Gastroesophageal sphincter (tissue), 4 donors: ENCODE data around the gene PCDH15. TPM values are rescaled to one million over a fixed set of nuclear protein-coding genes. Genes with fewer than 3 reads are reported as not detected.

Experiments used
- ATAC-seq: fragments of 150-250 bp; one replicate; pipeline ENCODE4 v1.9.1; 2016; ENCODE audit warnings: mild to moderate bottlenecking, moderate library complexity
- H3K27ac ChIP-seq, 4 donors: fragments of 200-600 bp; sonication (generic) in 3 of 4; 1 replicate in 3 of 4; 2 replicates in 1 of 4; pipeline ENCODE4 v1.5.1; 2016 to 2019
- H3K27me3 ChIP-seq: fragments of 200-600 bp; sonication (generic); one replicate; pipeline ENCODE4 v1.5.1; 2019
- H3K36me3 ChIP-seq, 2 donors: fragments of 200-600 bp; sonication (generic); one replicate each; pipeline ENCODE4 v1.5.1; 2019; ENCODE audit warnings: control low read depth in 1 of 2
- H3K4me1 ChIP-seq, 3 donors: fragments of 200-600 bp; sonication (generic); 1 replicate in 2 of 3; 2 replicates in 1 of 3; pipeline ENCODE4 v1.5.1; 2016 to 2019; ENCODE audit warnings: control low read depth in 2 of 3
- H3K4me3 ChIP-seq, 2 donors: fragments of 200-600 bp; sonication (generic); one replicate each; pipeline ENCODE4 v1.5.1; 2019; ENCODE audit warnings: mild to moderate bottlenecking in 1 of 2, moderate library complexity in 1 of 2
- H3K9me3 ChIP-seq, 3 donors: fragments of 200-600 bp; sonication (generic); one replicate each; pipeline ENCODE4 v1.5.1; 2017 to 2019; ENCODE audit warnings: control low read depth in 2 of 3
- CTCF ChIP-seq, 4 experiments: fragments of 200-600 bp in 2 of 4; fragments of 450-650 bp in 2 of 4; sonication (generic) in 1 of 4; IDR thresholded peaks; one replicate each; pipeline ENCODE4 v1.5.1; 2017 to 2019; ENCODE audit warnings: antibody characterized with exemption in 4 of 4, mild to moderate bottlenecking in 2 of 4, moderate library complexity in 2 of 4
- EP300 ChIP-seq: sonication (generic); formaldehyde crosslinking; IDR thresholded peaks from one replicate; pipeline ENCODE4 v1.6.1; 2017; ENCODE audit warnings: antibody characterized with exemption, mild to moderate bottlenecking
- POLR2A ChIP-seq, 2 donors: fragments of 450-650 bp; IDR thresholded peaks; one replicate each; pipeline ENCODE4 v1.6.1; 2017; ENCODE audit warnings: antibody characterized with exemption in 2 of 2, mild to moderate bottlenecking in 2 of 2, moderate library complexity in 1 of 2
- POLR2AphosphoS5 ChIP-seq: sonication (generic); formaldehyde crosslinking; IDR thresholded peaks from one replicate; pipeline ENCODE4 v1.6.1; 2017; ENCODE audit warnings: antibody characterized with exemption
- WGBS, 2 donors: methylation state at CpG; one replicate each; pipeline ENCODE4 v1.1.5; 2018; ENCODE audit warnings: low coverage in 1 of 2; 5-methylcytosine and 5-hydroxymethylcytosine counted together
- total RNA-seq, 4 donors: library from RNA; depleted of rRNA; stranded (reverse); fragments of >200 nt; gene quantifications; one replicate each; pipeline ENCODE4 v1.1.0, GENCODE V29; 2016

The PCDH15 gene
- total RNA-seq, 4 donors from 2014 or later: 0.10 to 0.50 (median 0.27) TPM; not detected in 1

- peak; percentile 57 for ATAC-seq
- TF ChIP-seq POLR2A (IDR thresholded peaks at IDR 0.05) (no peak), CTCF (IDR thresholded peaks at IDR 0.05) (no peak), EP300 (no peak), POLR2AphosphoS5 (no peak)
- Histone ChIP-seq H3K4me1 (no peaks in the 10 kb centered on the region), H3K36me3 (no peaks in the 10 kb centered on the region), H3K4me3 (no peak overlapping the region), H3K27me3 (no peaks in the 10 kb centered on the region), H3K27ac (no peak overlapping the region), H3K9me3 (no peaks in the 10 kb centered on the region)
- WGBS, 2 donors: 29 to 39% methylated on average over 1 of the region's 1 CpG
Measured at GRCh38 chr10:54614072-54614471, 187.0 kb downstream of the PCDH15 start.

GRCh38 chr10:54613162-54613561, 187.9 kb downstream of the PCDH15 start:
- no peak overlapping the region for H3K27ac ChIP-seq
- H3K27me3 ChIP-seq: no peaks in the 10 kb centered on the region
- H3K4me1 ChIP-seq: no peaks in the 10 kb centered on the region
- H3K9me3 ChIP-seq: no peaks in the 10 kb centered on the region
- ATAC-seq: no peak
- TF ChIP-seq CTCF (IDR thresholded peaks at IDR 0.05) (no peak), POLR2A (IDR thresholded peaks at IDR 0.05) (no peak), EP300 (no peak), POLR2AphosphoS5 (no peak)
- H3K36me3 ChIP-seq: no peaks in the 10 kb centered on the region
- H3K4me3 ChIP-seq: no peak overlapping the region

GRCh38 chr10:54609423-54609822, 191.6 kb downstream of the PCDH15 start:
- TF ChIP-seq POLR2A (IDR thresholded peaks at IDR 0.05) (no peak), POLR2AphosphoS5 (no peak), EP300 (no peak)
- H3K4me1 ChIP-seq: no peaks in the 10 kb centered on the region
- no peak overlapping the region for H3K27ac ChIP-seq
- H3K9me3 ChIP-seq: no peaks in the 10 kb centered on the region
- no peak for ATAC-seq
- H3K36me3 ChIP-seq: no peaks in the 10 kb centered on the region
- no peaks in the 10 kb centered on the region for H3K27me3 ChIP-seq
- H3K4me3 ChIP-seq: no peak overlapping the region

- Histone ChIP-seq H3K4me1 (no peaks in the 10 kb centered on the region), H3K36me3 (no peaks in the 10 kb centered on the region), H3K4me3 (no peak overlapping the region), H3K27ac (no peak overlapping the region), H3K27me3 (no peaks in the 10 kb centered on the region), H3K9me3 (no peaks in the 10 kb centered on the region)
- no peak for TF ChIP-seq POLR2A (IDR thresholded peaks at IDR 0.05)
- 67 to 78% methylated on average over 4 to 5 of the region's 5 CpGs for WGBS, 2 donors
- ATAC-seq: no peak
Measured at GRCh38 chr10:54607983-54608382, 193.0 kb downstream of the PCDH15 start.

GRCh38 chr10:54594289-54594688, 206.7 kb downstream of the PCDH15 start:
- Histone ChIP-seq H3K27me3 (no peaks in the 10 kb centered on the region), H3K36me3 (no peaks in the 10 kb centered on the region), H3K27ac (no peak overlapping the region), H3K4me3 (no peak overlapping the region), H3K4me1 (no peaks in the 10 kb centered on the region), H3K9me3 (no peaks in the 10 kb centered on the region)
- TF ChIP-seq CTCF (IDR thresholded peaks at IDR 0.05) (no peak), EP300 (no peak), POLR2AphosphoS5 (no peak), POLR2A (IDR thresholded peaks at IDR 0.05) (no peak)
- no peak for ATAC-seq
- 86% methylated on average over 2 of the region's 3 CpGs; no CpG with 5 or more reads in 1 of the 2 donors for WGBS, 2 donors

- 23 to 36% methylated on average over 2 of the region's 2 CpGs for WGBS, 2 donors
- no peak for ATAC-seq
- TF ChIP-seq CTCF (IDR thresholded peaks at IDR 0.05): no peak
- TF ChIP-seq POLR2A (IDR thresholded peaks at IDR 0.05): no peak
- TF ChIP-seq POLR2AphosphoS5: no peak
- TF ChIP-seq EP300: no peak
Measured at GRCh38 chr10:54587971-54588370, 213.1 kb downstream of the PCDH15 start.

More at GRCh38 chr10:54587971-54588370, 213.1 kb downstream of the PCDH15 start:
- Histone ChIP-seq H3K9me3 (no peaks in the 10 kb centered on the region), H3K27ac (no peak overlapping the region), H3K36me3 (no peaks in the 10 kb centered on the region), H3K4me1 (no peaks in the 10 kb centered on the region), H3K4me3 (no peak overlapping the region), H3K27me3 (no peaks in the 10 kb centered on the region)
